Tibial artery (tissue), 4 donors: ENCODE data around the gene ZFP2.

Experiments used
- DNase-seq, 2 donors: peaks; one replicate each; pipeline ENCODE4 v3.0.0-alpha.2; 2019
- H3K27ac ChIP-seq, 2 donors: fragments of 200-600 bp; sonication (generic) in 1 of 2; 1 replicate in 1 of 2; 2 replicates in 1 of 2; pipeline ENCODE4 v1.5.1; 2018 to 2019; ENCODE audit warnings: mild to moderate bottlenecking in 1 of 2
- H3K27me3 ChIP-seq, 2 donors: fragments of 200-600 bp; sonication (generic) in 1 of 2; one replicate each; pipeline versions ENCODE4 v1.5.1 to v1.6.0; 2016 to 2019
- H3K36me3 ChIP-seq, 3 donors: fragments of 200-600 bp; sonication (generic) in 2 of 3; one replicate each; pipeline ENCODE4 v1.5.1; 2016 to 2019; ENCODE audit warnings: mild to moderate bottlenecking in 2 of 3
- H3K4me1 ChIP-seq, 4 donors: fragments of 200-600 bp; sonication (generic) in 2 of 4; 1 replicate in 3 of 4; 2 replicates in 1 of 4; pipeline ENCODE4 v1.5.1; 2016 to 2019
- H3K4me3 ChIP-seq, 2 donors: fragments of 200-600 bp; sonication (generic) in 1 of 2; 1 replicate in 1 of 2; 2 replicates in 1 of 2; pipeline ENCODE4 v1.5.1; 2018 to 2019; ENCODE audit warnings: mild to moderate bottlenecking in 2 of 2
- H3K9me3 ChIP-seq, 3 donors: fragments of 200-600 bp; sonication (generic) in 1 of 3; one replicate each; pipeline ENCODE4 v1.5.1; 2016 to 2019
- CTCF ChIP-seq, 2 experiments: fragments of 200-600 bp in 1 of 2; fragments of 450-650 bp in 1 of 2; IDR thresholded peaks; one replicate each; pipeline ENCODE4 v1.5.1; 2017 to 2019; ENCODE audit warnings: antibody characterized with exemption in 2 of 2, mild to moderate bottlenecking in 1 of 2, moderate library complexity in 1 of 2
- intact Hi-C: fragments of 100-400 bp; cut with DNase I; formaldehyde crosslinking; loops from one replicate; pipeline ENCODE4 v1.15.0; 2023; ENCODE audit warnings: low total_unique reads

ZFP2 gene

GRCh38 chr5:178941361-178941760, 45.6 kb downstream of the ZFP2 start:
- Histone ChIP-seq H3K36me3 (peaks cover 14 to 39% (median 32%) of the 10 kb centered on the region in 3 donors), H3K4me1 (peaks cover 0 to 14% (median 10%) of the 10 kb centered on the region in 4 donors), H3K4me3 (peak overlapping the region; percentile 81 to 82), H3K27me3 (no peaks in the 10 kb centered on the region), H3K27ac (peak overlapping the region; percentile 79 to 85), H3K9me3 (peaks cover 8 to 52% (median 49%) of the 10 kb centered on the region in 3 donors)
- intact Hi-C loops: loop anchor here (10.0 kb wide), 1 partner anchor 47 kb away; the partner anchor contains the start of gene ZFP2
- DNase-seq: no peak
- TF ChIP-seq CTCF (IDR thresholded peaks at IDR 0.05): no peak

- intact Hi-C loops: no loop called here
- no peaks in the 10 kb centered on the region for H3K4me1 ChIP-seq
- H3K4me3 ChIP-seq: no peak overlapping the region
- no peaks in the 10 kb centered on the region for H3K27me3 ChIP-seq
- no peak for DNase-seq
- peaks cover 32 to 82% (median 67%) of the 10 kb centered on the region in 3 donors for H3K36me3 ChIP-seq
- TF ChIP-seq CTCF (IDR thresholded peaks at IDR 0.05): no peak
- H3K9me3 ChIP-seq: peaks cover 21 to 99% (median 74%) of the 10 kb centered on the region in 3 donors
- H3K27ac ChIP-seq: no peak overlapping the region
Measured at GRCh38 chr5:178965465-178966055, 69.8 kb downstream of the ZFP2 start.

GRCh38 chr5:178981381-178981780, 85.7 kb downstream of the ZFP2 start:
- no peak for TF ChIP-seq CTCF (IDR thresholded peaks at IDR 0.05)
- Histone ChIP-seq H3K9me3 (peaks cover 25 to 95% (median 89%) of the 10 kb centered on the region in 3 donors), H3K27ac (no peak overlapping the region), H3K4me1 (no peaks in the 10 kb centered on the region), H3K36me3 (peaks cover 10 to 33% (median 32%) of the 10 kb centered on the region in 3 donors), H3K4me3 (no peak overlapping the region), H3K27me3 (no peaks in the 10 kb centered on the region)
- intact Hi-C loops: no loop called here
- DNase-seq: no peak
